HL-60/S4 treated with phorbol 12-myristate 13-acetate at 8.2 ng/mL for 4 days and 3 days (cell line): ENCODE measurements around the gene DLL4.

Source experiments
- in situ Hi-C: fragments of 300-500 bp; cut with MboI; formaldehyde crosslinking; loops from 2 replicates; pipeline ENCODE4 v1.15.0; 2022; ENCODE audit warnings: low sequenced_read_pairs

The DLL4 gene

DNA sequence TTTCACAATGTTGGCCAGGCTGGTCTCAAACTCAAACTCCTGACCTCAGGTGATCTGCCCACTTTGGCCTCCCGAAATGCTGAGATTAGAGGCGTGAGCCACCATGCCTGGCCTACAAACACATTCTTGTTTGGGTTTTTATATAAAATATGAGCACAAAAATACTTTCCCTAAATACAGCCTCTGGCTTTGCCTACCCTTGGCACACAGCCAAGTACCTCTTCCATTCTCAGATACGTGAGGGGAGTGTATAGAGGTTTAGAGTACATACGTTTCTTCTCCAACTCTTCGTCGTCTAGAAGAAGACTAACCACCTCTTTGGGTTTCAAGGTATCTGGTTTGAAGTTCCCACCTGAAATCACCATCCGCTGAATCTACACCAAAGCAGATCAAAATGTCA, 57.7 kb downstream of the DLL4 start:
- in situ Hi-C loops, result no loop called here

DNA sequence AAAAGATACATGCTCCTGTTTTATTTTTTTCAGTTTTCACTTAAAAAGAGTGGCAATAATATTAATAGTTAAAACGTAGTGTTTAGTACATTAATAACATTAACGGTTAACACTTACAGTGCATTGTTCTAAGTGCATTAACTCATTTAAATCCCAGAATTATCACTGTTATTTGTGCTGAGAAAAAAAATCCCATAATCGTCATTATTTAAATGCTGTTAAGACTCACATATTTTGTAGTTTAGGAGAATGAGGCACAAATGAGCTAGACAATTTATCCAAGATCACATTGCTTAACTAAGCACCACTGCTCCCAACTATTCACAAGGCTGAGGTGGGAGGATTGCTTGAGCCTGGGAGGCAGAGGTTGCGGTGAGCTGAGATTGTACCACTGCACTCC, 59.0 kb downstream of the DLL4 start:
- in situ Hi-C loops, result no loop called here
